ENCODE measurements around the gene KCNH1. TPM values are rescaled to one million over a fixed set of nuclear protein-coding genes. Genes with fewer than 3 reads are reported as not detected.

Gene KCNH1
- total RNA-seq, 1 donor from 2014 or later = 0.21 TPM

DNA sequence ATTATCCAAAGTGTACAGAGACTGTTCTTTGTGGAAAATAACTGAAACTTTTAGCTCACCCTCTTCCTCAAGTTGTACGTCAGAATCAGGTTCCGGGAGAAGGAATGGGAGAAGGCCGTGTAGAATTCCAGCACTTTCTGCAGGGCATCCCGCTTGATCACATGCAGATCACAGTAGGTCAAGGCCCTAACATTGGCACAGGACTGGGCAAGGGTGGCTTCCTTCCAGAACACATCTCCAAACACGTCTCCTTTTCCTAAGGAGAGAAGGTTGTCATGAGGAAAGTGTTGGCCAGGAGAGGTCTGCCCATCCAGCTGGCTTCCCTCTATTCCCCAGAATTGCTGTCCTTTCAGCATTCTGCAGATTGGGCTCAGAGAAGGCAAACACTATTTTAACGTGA is 358.7 kb downstream of the KCNH1 start:
- H3K9me3 Mint-ChIP-seq = peaks cover 5% of the 10 kb centered on the region
- H3K27ac Mint-ChIP-seq (ENCODE audit: unreplicated experiment) = no peak overlapping the region
- H3K27me3 Mint-ChIP-seq (ENCODE audit: low read depth) = peaks cover 4% of the 10 kb centered on the region
- no peak overlapping the region for H3K4me3 Mint-ChIP-seq
- no peaks in the 10 kb centered on the region for H3K36me3 Mint-ChIP-seq (ENCODE audit: low read depth)
- TF ChIP-seq, protein P1, sequence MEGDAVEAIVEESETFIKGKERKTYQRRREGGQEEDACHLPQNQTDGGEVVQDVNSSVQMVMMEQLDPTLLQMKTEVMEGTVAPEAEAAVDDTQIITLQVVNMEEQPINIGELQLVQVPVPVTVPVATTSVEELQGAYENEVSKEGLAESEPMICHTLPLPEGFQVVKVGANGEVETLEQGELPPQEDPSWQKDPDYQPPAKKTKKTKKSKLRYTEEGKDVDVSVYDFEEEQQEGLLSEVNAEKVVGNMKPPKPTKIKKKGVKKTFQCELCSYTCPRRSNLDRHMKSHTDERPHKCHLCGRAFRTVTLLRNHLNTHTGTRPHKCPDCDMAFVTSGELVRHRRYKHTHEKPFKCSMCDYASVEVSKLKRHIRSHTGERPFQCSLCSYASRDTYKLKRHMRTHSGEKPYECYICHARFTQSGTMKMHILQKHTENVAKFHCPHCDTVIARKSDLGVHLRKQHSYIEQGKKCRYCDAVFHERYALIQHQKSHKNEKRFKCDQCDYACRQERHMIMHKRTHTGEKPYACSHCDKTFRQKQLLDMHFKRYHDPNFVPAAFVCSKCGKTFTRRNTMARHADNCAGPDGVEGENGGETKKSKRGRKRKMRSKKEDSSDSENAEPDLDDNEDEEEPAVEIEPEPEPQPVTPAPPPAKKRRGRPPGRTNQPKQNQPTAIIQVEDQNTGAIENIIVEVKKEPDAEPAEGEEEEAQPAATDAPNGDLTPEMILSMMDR (conservative IDR thresholded peaks at IDR 0.05) = no peak
- peaks cover 6% of the 10 kb centered on the region for H3K4me1 Mint-ChIP-seq
- DNase-seq (ENCODE audit: low read depth, low spot score) = no peak

- TF ChIP-seq, protein P1 (conservative IDR thresholded peaks at IDR 0.05) = no peak
- H3K9me3 Mint-ChIP-seq = peaks cover 5% of the 10 kb centered on the region
- H3K4me3 Mint-ChIP-seq = no peak overlapping the region
- DNase-seq (ENCODE audit: low read depth, low spot score) = no peak
- H3K36me3 Mint-ChIP-seq (ENCODE audit: low read depth) = no peaks in the 10 kb centered on the region
- H3K27ac Mint-ChIP-seq (ENCODE audit: unreplicated experiment) = no peak overlapping the region
- H3K4me1 Mint-ChIP-seq = peaks cover 6% of the 10 kb centered on the region
- H3K27me3 Mint-ChIP-seq (ENCODE audit: low read depth) = peaks cover 3% of the 10 kb centered on the region
These were observed 360.5 kb downstream of the KCNH1 start for GRCh38 chr1:210773450-210773849.

- H3K27me3 Mint-ChIP-seq (ENCODE audit: low read depth) = peaks cover 3% of the 10 kb centered on the region
- no peak overlapping the region for H3K4me3 Mint-ChIP-seq
- no peaks in the 10 kb centered on the region for H3K36me3 Mint-ChIP-seq (ENCODE audit: low read depth)
- peaks cover 6% of the 10 kb centered on the region for H3K4me1 Mint-ChIP-seq
- no peak overlapping the region for H3K27ac Mint-ChIP-seq (ENCODE audit: unreplicated experiment)
- H3K9me3 Mint-ChIP-seq = peaks cover 5% of the 10 kb centered on the region
- TF ChIP-seq, protein P1 (conservative IDR thresholded peaks at IDR 0.05) = no peak
- no peak for DNase-seq (ENCODE audit: low read depth, low spot score)
These were observed 362.8 kb downstream of the KCNH1 start for GRCh38 chr1:210771131-210771530.

DNA sequence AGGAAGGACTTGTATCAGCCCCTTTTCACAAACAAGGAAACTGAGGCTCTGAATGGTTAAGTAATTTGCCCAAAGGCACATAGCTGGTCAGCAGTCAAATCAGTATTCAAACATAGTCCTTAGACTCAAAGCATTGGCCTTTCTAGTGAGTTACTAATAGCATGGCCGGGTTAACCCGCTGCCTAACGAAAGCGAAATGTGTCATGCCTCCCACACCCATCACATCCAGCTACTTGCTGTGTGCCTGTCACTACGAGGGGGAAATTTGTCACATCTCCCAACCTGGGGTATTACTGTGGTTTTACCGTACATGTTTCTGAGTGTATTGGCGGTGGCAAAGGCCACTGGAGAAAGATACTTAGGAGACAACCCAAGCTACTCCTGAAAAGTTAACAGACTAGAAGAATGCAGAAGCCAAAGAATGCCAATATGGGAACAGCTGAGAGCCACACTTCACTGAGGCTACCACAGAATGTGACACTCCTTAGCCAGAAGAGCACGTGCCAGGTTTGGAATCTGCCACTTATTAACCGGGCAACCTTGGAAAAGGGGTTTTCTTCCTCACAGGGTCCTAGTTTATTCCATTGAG is 363.5 kb downstream of the KCNH1 start:
- TF ChIP-seq, protein P1 (conservative IDR thresholded peaks at IDR 0.05) = no peak
- Mint-ChIP-seq H3K36me3 (ENCODE audit: low read depth) (no peaks in the 10 kb centered on the region), H3K27me3 (ENCODE audit: low read depth) (peaks cover 3% of the 10 kb centered on the region), H3K4me1 (peaks cover 6% of the 10 kb centered on the region), H3K9me3 (peaks cover 5% of the 10 kb centered on the region), H3K27ac (ENCODE audit: unreplicated experiment) (no peak overlapping the region), H3K4me3 (no peak overlapping the region)
- DNase-seq (ENCODE audit: low read depth, low spot score) = no peak

DNA sequence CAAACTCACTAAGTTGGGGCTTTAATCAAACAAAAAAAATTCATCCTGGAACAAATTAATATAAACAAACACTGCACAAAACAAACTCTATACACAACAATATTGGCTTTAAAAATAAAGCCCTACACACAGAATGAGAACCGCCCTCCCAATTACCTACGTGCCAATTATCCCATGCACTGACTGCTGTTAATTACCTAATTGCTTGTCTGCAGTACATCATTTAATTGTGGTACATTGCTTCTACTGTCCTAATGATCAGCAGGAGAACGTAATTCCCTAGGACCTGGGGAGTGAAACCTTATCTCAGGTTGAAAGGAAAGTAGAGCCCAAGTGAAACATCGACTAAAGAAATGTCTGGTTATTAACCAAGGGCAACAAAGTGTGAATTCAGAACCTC is 364.5 kb downstream of the KCNH1 start:
- Mint-ChIP-seq H3K27me3 (ENCODE audit: low read depth) (peaks cover 3% of the 10 kb centered on the region), H3K36me3 (ENCODE audit: low read depth) (no peaks in the 10 kb centered on the region), H3K4me3 (no peak overlapping the region), H3K9me3 (peaks cover 5% of the 10 kb centered on the region), H3K27ac (ENCODE audit: unreplicated experiment) (no peak overlapping the region), H3K4me1 (peaks cover 6% of the 10 kb centered on the region)
- no peak for DNase-seq (ENCODE audit: low read depth, low spot score)
- TF ChIP-seq, protein P1 (conservative IDR thresholded peaks at IDR 0.05) = no peak

Data from neural crest cell (in vitro differentiated cells).